Measurements from ENCODE around the gene BTBD6.

BTBD6 gene

GRCh38 chr14:105209646-105210045 is 38.7 kb upstream of the BTBD6 start:
- CTCF ChIA-PET, result no interaction called here

GRCh38 chr14:105210266-105211025 is 37.9 kb upstream of the BTBD6 start:
- TF ChIP-seq CTCF (IDR thresholded peaks at IDR 0.05; ENCODE audit: control extremely low read depth, extremely low read depth, low read depth, missing control alignments), result no peak
- POLR2A ChIA-PET, result no interaction called here
- CTCF ChIA-PET, result no interaction called here
- no peak for DNase-seq (ENCODE audit: extremely low spot score)

More at GRCh38 chr14:105209646-105210045, 38.7 kb upstream of the BTBD6 start:
- POLR2A ChIA-PET, result no interaction called here
- DNase-seq (ENCODE audit: extremely low spot score), result no peak
- no peak for TF ChIP-seq CTCF (IDR thresholded peaks at IDR 0.05; ENCODE audit: control extremely low read depth, extremely low read depth, low read depth, missing control alignments)

- ChIA-PET CTCF (no interaction called here), POLR2A (interaction anchor here (0.5 kb wide), 1 partner anchor 154 kb away, joined by 5 read pairs; no protein-coding TSS in a partner anchor)
- DNase-seq (ENCODE audit: extremely low spot score), result no peak
- TF ChIP-seq CTCF (IDR thresholded peaks at IDR 0.05; ENCODE audit: control extremely low read depth, extremely low read depth, low read depth, missing control alignments), result no peak
Observed at GRCh38 chr14:105211086-105211757, 37.1 kb upstream of the BTBD6 start.

- TF ChIP-seq CTCF (IDR thresholded peaks at IDR 0.05; ENCODE audit: control extremely low read depth, extremely low read depth, low read depth, missing control alignments), result no peak
- no peak for DNase-seq (ENCODE audit: extremely low spot score)
- ChIA-PET POLR2A (interaction anchor here (0.5 kb wide), 1 partner anchor 153 kb away, joined by 5 read pairs; no protein-coding TSS in a partner anchor), CTCF (no interaction called here)
Observed at GRCh38 chr14:105211758-105212089, 36.6 kb upstream of the BTBD6 start.

- no peak for TF ChIP-seq CTCF (IDR thresholded peaks at IDR 0.05; ENCODE audit: control extremely low read depth, extremely low read depth, low read depth, missing control alignments)
- CTCF ChIA-PET, result no interaction called here
- POLR2A ChIA-PET, result no interaction called here
- DNase-seq (ENCODE audit: extremely low spot score), result no peak
Observed at GRCh38 chr14:105212541-105213300, 35.6 kb upstream of the BTBD6 start.

- no peak for DNase-seq (ENCODE audit: extremely low spot score)
- TF ChIP-seq CTCF (IDR thresholded peaks at IDR 0.05; ENCODE audit: control extremely low read depth, extremely low read depth, low read depth, missing control alignments), result no peak
- ChIA-PET POLR2A (no interaction called here), CTCF (no interaction called here)
Observed at GRCh38 chr14:105213361-105213760, 35.0 kb upstream of the BTBD6 start.
